ENCODE results near the gene USP13.

USP13 gene

GRCh38 chr3:179701176-179701827 lies 48.5 kb downstream of the USP13 start:
- DNase-seq, result no peak

GRCh38 chr3:179702271-179702947 lies 49.6 kb downstream of the USP13 start:
- no peak for DNase-seq

- no peak for DNase-seq
Observed at GRCh38 chr3:179703816-179704215, 51.0 kb downstream of the USP13 start.

- DNase-seq, result no peak
Observed at GRCh38 chr3:179706233-179706632, 53.4 kb downstream of the USP13 start.

- DNase-seq, result no peak
Observed at GRCh38 chr3:179710079-179710478, 57.2 kb downstream of the USP13 start.

GRCh38 chr3:179713643-179714090 lies 60.8 kb downstream of the USP13 start:
- no peak for DNase-seq

- DNase-seq, result no peak
Observed at GRCh38 chr3:179715582-179715981, 62.7 kb downstream of the USP13 start.

GRCh38 chr3:179716226-179716625 lies 63.4 kb downstream of the USP13 start:
- no peak for DNase-seq

GRCh38 chr3:179716811-179717210 lies 64.0 kb downstream of the USP13 start:
- no peak for DNase-seq

- DNase-seq, result no peak
Observed at GRCh38 chr3:179717219-179717618, 64.4 kb downstream of the USP13 start.

- no peak for DNase-seq
Observed at GRCh38 chr3:179719048-179719734, 66.4 kb downstream of the USP13 start.

GRCh38 chr3:179720196-179720595 lies 67.4 kb downstream of the USP13 start:
- DNase-seq, result no peak

GRCh38 chr3:179723617-179724016 lies 70.8 kb downstream of the USP13 start:
- DNase-seq, result no peak

GRCh38 chr3:179726075-179726699 lies 73.3 kb downstream of the USP13 start:
- no peak for DNase-seq

GRCh38 chr3:179729086-179729485 lies 76.2 kb downstream of the USP13 start:
- no peak for DNase-seq

GRCh38 chr3:179729981-179730380 lies 77.1 kb downstream of the USP13 start:
- no peak for DNase-seq

- DNase-seq, result no peak
Observed at GRCh38 chr3:179730506-179730905, 77.7 kb downstream of the USP13 start.

GRCh38 chr3:179731544-179731943 lies 78.7 kb downstream of the USP13 start:
- no peak for DNase-seq

- DNase-seq, result no peak
Observed at GRCh38 chr3:179732661-179733348, 80.0 kb downstream of the USP13 start.

- no peak for DNase-seq
Observed at GRCh38 chr3:179733797-179734196, 81.0 kb downstream of the USP13 start.

- DNase-seq, result no peak
Observed at GRCh38 chr3:179734497-179735281, 81.8 kb downstream of the USP13 start.

GRCh38 chr3:179735321-179735720 lies 82.5 kb downstream of the USP13 start:
- DNase-seq, result no peak

All from hematopoietic multipotent progenitor cell treated with erythropoietin and hydrocortisone succinate and interleukin-3 and kit ligand, for 6 days (in vitro differentiated cells).